Hepatocyte (in vitro differentiated cells): ENCODE measurements around the gene PHF12. TPM values are rescaled to one million over a fixed set of nuclear protein-coding genes. Genes with fewer than 3 reads are reported as not detected.
"Not testable (repeated sequence)": the region's sequence is repeated elsewhere in the genome, so short reads cannot be mapped to it uniquely, and the experiment has no call there.

Experiments
- DNase-seq: peaks from one replicate; pipeline ENCODE4 v3.0.0-alpha.2; 2016; ENCODE audit warnings: low spot score
- H2AFZ ChIP-seq: fragments of 200-600 bp; sonication (generic); 2 replicates; pipeline ENCODE4 v1.6.0; 2016; ENCODE audit warnings: antibody characterized with exemption, mild to moderate bottlenecking
- H3K27ac ChIP-seq: fragments of 200-600 bp; sonication (generic); 2 replicates; pipeline ENCODE4 v1.5.1; 2016; ENCODE audit warnings: mild to moderate bottlenecking
- H3K27me3 ChIP-seq: fragments of 200-600 bp; sonication (generic); 2 replicates; pipeline ENCODE4 v1.6.1; 2016
- H3K36me3 ChIP-seq: fragments of 200-600 bp; sonication (generic); replicated peaks from 2 replicates; pipeline ENCODE4 v1.5.1; 2016; ENCODE audit warnings: low read depth; ENCODE audit not compliant: insufficient read depth
- H3K4me1 ChIP-seq: fragments of 200-600 bp; sonication (generic); 2 replicates; pipeline ENCODE4 v1.5.1; 2016; ENCODE audit warnings: mild to moderate bottlenecking, moderate library complexity; ENCODE audit not compliant: insufficient read depth
- H3K4me2 ChIP-seq: fragments of 200-600 bp; sonication (generic); 2 replicates; pipeline ENCODE4 v1.6.0; 2016
- H3K4me3 ChIP-seq: fragments of 200-600 bp; sonication (generic); 2 replicates; pipeline ENCODE4 v1.5.1; 2016; ENCODE audit warnings: mild to moderate bottlenecking
- H3K79me2 ChIP-seq: fragments of 200-600 bp; sonication (generic); 2 replicates; pipeline ENCODE4 v1.6.0; 2017; ENCODE audit warnings: mild to moderate bottlenecking
- H3K9me2 ChIP-seq: fragments of 200-600 bp; sonication (generic); replicated peaks from 2 replicates; pipeline ENCODE4 v1.6.0; 2017; ENCODE audit warnings: mild to moderate bottlenecking; ENCODE audit not compliant: insufficient read depth
- H3K9me3 ChIP-seq: fragments of 200-600 bp; sonication (generic); 2 replicates; pipeline ENCODE4 v1.5.1; 2016; ENCODE audit warnings: low read depth, mild to moderate bottlenecking
- H4K20me1 ChIP-seq: fragments of 200-600 bp; sonication (generic); 2 replicates; pipeline ENCODE4 v1.6.0; 2016; ENCODE audit warnings: mild to moderate bottlenecking; ENCODE audit not compliant: insufficient read depth, poor library complexity, severe bottlenecking
- CTCF ChIP-seq: fragments of 200-600 bp; sonication (generic); IDR thresholded peaks from 2 replicates; pipeline ENCODE4 v1.5.1; 2016; ENCODE audit warnings: antibody characterized with exemption, mild to moderate bottlenecking; ENCODE audit not compliant: poor library complexity
- EZH2 ChIP-seq: fragments of 200-600 bp; sonication (generic); IDR thresholded peaks from 2 replicates; pipeline ENCODE4 v1.6.1; 2016; ENCODE audit warnings: antibody characterized with exemption, mild to moderate bottlenecking, borderline replicate concordance
- EZH2phosphoT487 ChIP-seq: fragments of 200-600 bp; sonication (generic); IDR thresholded peaks from one replicate; pipeline ENCODE4 v1.6.1; 2018; ENCODE audit warnings: antibody characterized with exemption, mild to moderate bottlenecking, low read depth, moderate library complexity; ENCODE audit not compliant: unreplicated experiment, severe bottlenecking
- WGBS: methylation state at CpG from one replicate; pipeline ENCODE4 v1.1.6; 2016; ENCODE audit warnings: low lambda C conversion rate; ENCODE audit errors: missing lambda C conversion rate; 5-methylcytosine and 5-hydroxymethylcytosine counted together
- polyA plus RNA-seq: library from polyadenylated mRNA; unstranded; fragments of >200 nt; fragmentation: Nextera tagmentation; extraction: Ambion mirVana; gene quantifications from 2 replicates; pipeline ENCODE4 v1.2.1, GENCODE V29; 2016
- total RNA-seq: library from RNA; depleted of rRNA; stranded (reverse); fragments of >200 nt; gene quantifications from 2 replicates; pipeline ENCODE4 v1.2.3, GENCODE V29; 2014

The PHF12 gene
- total and polyA plus RNA-seq, 2 experiments from 2014 or later = 12.1 to 19.0 TPM

- Histone ChIP-seq H3K4me2 (no peak overlapping the region), H4K20me1 (no peaks in the 10 kb centered on the region), H3K9me3 (no peaks in the 10 kb centered on the region), H3K27me3 (no peaks in the 10 kb centered on the region), H2AFZ (no peak overlapping the region), H3K9me2 (no peaks in the 10 kb centered on the region), H3K36me3 (no peaks in the 10 kb centered on the region), H3K4me3 (no peak overlapping the region), H3K4me1 (peaks cover 5% of the 10 kb centered on the region), H3K79me2 (peaks cover 22% of the 10 kb centered on the region), H3K27ac (no peak overlapping the region)
- no peak for DNase-seq
- WGBS = 60% methylated on average over 4 of the region's 4 CpGs
- no peak for TF ChIP-seq EZH2
- no peak for TF ChIP-seq EZH2phosphoT487
- no peak for TF ChIP-seq CTCF
Measured at GRCh38 chr17:28904800-28905199, 46.5 kb downstream of the PHF12 start.

DNA sequence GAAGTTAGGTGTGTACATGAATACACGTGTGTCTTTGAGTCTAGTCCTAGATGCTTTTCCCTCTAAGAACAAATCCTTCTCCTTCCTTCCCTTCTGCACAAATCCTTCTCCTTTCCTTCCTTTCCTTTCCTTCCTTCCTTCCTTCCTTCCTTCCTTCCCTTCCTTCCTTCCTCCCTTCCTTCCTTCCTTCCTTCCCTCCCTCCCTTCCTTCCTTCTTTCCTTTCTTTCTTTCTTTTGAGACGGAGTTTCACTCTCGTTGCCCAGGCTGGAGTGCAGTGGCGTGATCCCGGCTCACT, 47.8 kb downstream of the PHF12 start:
- not testable (repeated sequence) for DNase-seq, H3K4me3 ChIP-seq, H3K4me1 ChIP-seq, H3K36me3 ChIP-seq, H3K9me3 ChIP-seq, H3K9me2 ChIP-seq, H4K20me1 ChIP-seq, H2AFZ ChIP-seq, H3K27me3 ChIP-seq
- 66% methylated on average over 5 of the region's 5 CpGs for WGBS
- Histone ChIP-seq H3K79me2 (peaks cover 29% of the 10 kb centered on the region), H3K4me2 (peak overlapping the region; percentile 94), H3K27ac (peak overlapping the region; percentile 16)

GRCh38 chr17:28902819-28903545, 48.3 kb downstream of the PHF12 start, which contains the start of gene DHRS13:
Gene DHRS13 (minus strand): TSS chr17:28903079. CDS start chr17:28902944, 135 bp downstream.
- H3K27ac ChIP-seq = peak within 1 kb of the TSS; percentile 90
- no peaks in the 10 kb centered on the region for H3K9me2 ChIP-seq
- peaks cover 34% of the 10 kb centered on the region for H3K79me2 ChIP-seq
- TF ChIP-seq EZH2 (no peak), CTCF (peak; percentile 88), EZH2phosphoT487 (no peak)
- WGBS = 2% methylated on average over 50 of the region's 55 CpGs
- peak within 1 kb of the TSS; percentile 94 for H3K4me2 ChIP-seq
- peak within 1 kb of the TSS; percentile 84 for H2AFZ ChIP-seq
- peaks cover 3% of the 10 kb centered on the region for H3K4me1 ChIP-seq
- H4K20me1 ChIP-seq = no peaks in the 10 kb centered on the region
- no peaks in the 10 kb centered on the region for H3K27me3 ChIP-seq
- no peaks in the 10 kb centered on the region for H3K36me3 ChIP-seq
- H3K9me3 ChIP-seq = no peaks in the 10 kb centered on the region
- DNase-seq = peak; percentile 98
- H3K4me3 ChIP-seq = peak within 1 kb of the TSS; percentile 94

GRCh38 chr17:28901866-28902818, 49.2 kb downstream of the PHF12 start:
- H3K27me3 ChIP-seq = no peaks in the 10 kb centered on the region
- H3K27ac ChIP-seq = peak overlapping the region; percentile 90
- peak overlapping the region; percentile 84 for H2AFZ ChIP-seq
- no peaks in the 10 kb centered on the region for H4K20me1 ChIP-seq
- no peaks in the 10 kb centered on the region for H3K9me3 ChIP-seq
- peak overlapping the region; percentile 94 for H3K4me2 ChIP-seq
- 5% methylated on average over 52 of the region's 62 CpGs for WGBS
- peaks cover 40% of the 10 kb centered on the region for H3K79me2 ChIP-seq
- H3K36me3 ChIP-seq = no peaks in the 10 kb centered on the region
- H3K4me3 ChIP-seq = peak overlapping the region; percentile 94
- peak; percentile 75 for DNase-seq
- TF ChIP-seq EZH2phosphoT487 (no peak), CTCF (no peak), EZH2 (no peak)
- peaks cover 6% of the 10 kb centered on the region for H3K4me1 ChIP-seq
- no peaks in the 10 kb centered on the region for H3K9me2 ChIP-seq
